PFSK-1 (cell line): Measurements from ENCODE around the gene ATG7.

Experiments used
- POLR2AphosphoS5 ChIP-seq: IDR thresholded peaks from 2 replicates; pipeline ENCODE4 v1.6.1; 2012; ENCODE audit warnings: low read depth, mild to moderate bottlenecking, control low read depth, low read length, moderate library complexity
- REST ChIP-seq, 2 experiments: IDR thresholded peaks; 2 replicates each; pipeline versions ENCODE4 v1.6.1 to v1.8.0; 2011 to 2012; ENCODE audit warnings: low read depth in 2 of 2, low read length in 2 of 2, control low read depth in 1 of 2, inconsistent platforms in 1 of 2, mild to moderate bottlenecking in 1 of 2, moderate library complexity in 1 of 2; ENCODE audit not compliant: insufficient read depth in 1 of 2

GRCh38 chr3:11509173-11510000, 237.2 kb downstream of the ATG7 start:
- no peak for TF ChIP-seq REST (IDR thresholded peaks at IDR 0.05; ENCODE audit: insufficient read depth in 1 of 2, low read depth in 2 of 2, low read length in 2 of 2)
- TF ChIP-seq POLR2AphosphoS5, result no peak
